HTR-8/SVneo (cell line): ENCODE measurements around the gene GLIPR1L2.

ENCODE experiments used
- DNase-seq: peaks from one replicate; pipeline ENCODE4 v3.0.0; 2011; ENCODE audit warnings: low spot score, mixed read lengths; ENCODE audit not compliant: insufficient read length
- FAIRE-seq: peaks from 2 replicates; lab custom pipeline; 2011; peaks lifted over from hg19 to GRCh38; lab: Jason Lieb, UNC

GLIPR1L2 gene

GRCh38 chr12:75471902-75472890 lies 81.3 kb downstream of the GLIPR1L2 start:
- DNase-seq: no peak

DNA sequence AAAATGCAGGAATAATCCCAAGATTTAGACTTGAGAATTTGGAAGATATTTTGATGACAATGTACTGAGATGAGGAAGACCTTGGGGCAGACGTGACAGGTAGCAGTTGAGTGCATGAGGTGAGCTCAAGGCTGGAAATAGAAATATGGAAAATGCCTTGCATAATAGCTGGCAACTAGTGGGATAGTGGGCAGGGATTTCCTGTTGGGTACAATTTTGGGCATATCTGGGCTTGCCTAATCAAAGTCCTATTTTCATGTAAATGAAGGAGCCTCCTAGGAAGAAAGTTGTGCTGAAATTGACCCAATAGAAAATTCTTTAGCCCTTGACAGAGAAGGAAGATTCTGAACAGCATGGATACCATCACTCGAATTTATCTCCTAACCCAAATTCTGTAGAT lies 83.2 kb downstream of the GLIPR1L2 start:
- FAIRE-seq (no peak), DNase-seq (no peak)

More at GRCh38 chr12:75471902-75472890, 81.3 kb downstream of the GLIPR1L2 start:
- no peak for FAIRE-seq

GRCh38 chr12:75476071-75476470 lies 85.2 kb downstream of the GLIPR1L2 start:
- DNase-seq (no peak), FAIRE-seq (no peak)

GRCh38 chr12:75477137-75477536 lies 86.2 kb downstream of the GLIPR1L2 start:
- DNase-seq: no peak
- no peak for FAIRE-seq

DNA sequence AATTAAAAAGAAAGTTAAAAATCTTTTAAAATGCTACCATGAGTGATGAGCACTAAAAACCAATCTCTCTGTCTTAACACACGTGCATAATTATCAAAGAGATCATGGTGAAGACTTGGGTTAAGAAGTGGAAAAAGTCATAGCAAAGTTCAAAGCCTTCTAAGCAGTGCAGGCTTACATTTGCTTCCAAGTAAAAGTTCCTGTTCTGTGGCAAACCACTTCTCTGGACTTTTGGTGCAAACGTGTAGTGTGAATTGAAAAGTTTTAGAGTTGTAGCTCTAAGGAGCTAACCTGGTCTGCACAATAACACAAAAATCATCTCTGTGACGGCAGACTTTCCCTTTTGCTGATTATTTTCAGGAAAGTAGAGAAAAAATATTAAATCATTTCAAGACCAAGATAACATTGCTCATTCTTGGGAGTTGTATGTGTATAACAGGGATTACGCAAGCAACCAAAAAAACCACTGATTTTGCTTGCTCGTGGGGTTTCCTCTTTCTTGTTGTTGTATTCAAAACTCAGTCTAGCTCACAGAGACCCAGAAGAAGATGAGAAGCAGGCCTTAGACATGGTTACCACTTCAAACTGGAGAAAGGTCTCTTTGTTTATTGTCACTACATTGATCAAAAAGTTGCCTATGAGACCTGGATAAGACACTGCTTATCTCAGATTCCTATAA lies 87.4 kb downstream of the GLIPR1L2 start:
- DNase-seq (no peak), FAIRE-seq (no peak)

GRCh38 chr12:75479963-75480461 lies 89.1 kb downstream of the GLIPR1L2 start:
- DNase-seq: no peak
- no peak for FAIRE-seq

DNA sequence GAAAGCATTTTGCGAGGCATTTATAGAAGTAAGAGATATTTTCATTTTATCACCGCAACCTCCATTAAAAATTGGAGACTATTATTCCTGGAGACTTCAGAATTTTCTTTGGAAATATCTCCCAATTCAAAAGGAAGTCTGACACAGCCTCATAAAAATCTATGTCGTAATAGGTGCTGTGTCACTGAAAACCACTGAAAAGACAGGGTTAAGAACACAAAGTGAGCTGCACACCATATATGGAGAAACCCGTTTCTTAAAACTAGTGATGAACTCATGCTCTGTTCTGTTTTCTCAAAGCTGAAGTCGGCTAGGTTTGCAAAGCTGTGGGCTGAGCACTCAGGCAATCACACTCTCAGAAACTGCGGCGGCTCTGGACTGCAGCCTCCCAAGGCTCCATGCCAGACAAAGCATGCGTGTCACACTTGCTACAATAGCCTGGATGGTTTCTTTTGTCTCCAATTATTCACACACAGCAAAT lies 89.6 kb downstream of the GLIPR1L2 start, which contains the start of gene GLIPR1:
GLIPR1 (plus strand) TSS at position 287 of the 481 bp plus-strand sequence; CDS start at position 413, 126 bp downstream.
- DNase-seq: peak; percentile 63
- FAIRE-seq: peak; percentile 72

- DNase-seq (no peak), FAIRE-seq (no peak)
These were observed 90.3 kb downstream of the GLIPR1L2 start for GRCh38 chr12:75481013-75481705.

DNA sequence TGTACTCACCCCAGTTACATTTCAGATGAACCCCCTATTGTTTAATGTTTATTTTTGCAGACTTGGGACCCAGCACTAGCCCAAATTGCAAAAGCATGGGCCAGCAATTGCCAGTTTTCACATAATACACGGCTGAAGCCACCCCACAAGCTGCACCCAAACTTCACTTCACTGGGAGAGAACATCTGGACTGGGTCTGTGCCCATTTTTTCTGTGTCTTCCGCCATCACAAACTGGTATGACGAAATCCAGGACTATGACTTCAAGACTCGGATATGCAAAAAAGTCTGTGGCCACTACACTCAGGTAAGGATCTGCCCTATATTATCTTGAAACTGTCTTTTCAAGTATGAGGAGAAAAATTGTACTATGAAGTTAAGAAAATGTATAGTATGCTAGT lies 90.9 kb downstream of the GLIPR1L2 start:
- FAIRE-seq: no peak
- DNase-seq: no peak
